ENCODE results near the gene TRAP1. TPM values are rescaled to one million over a fixed set of nuclear protein-coding genes. Genes with fewer than 3 reads are reported as not detected.

TRAP1 gene
- total and polyA plus RNA-seq, 9 donors: 56.3 to 102 (median 76.7) TPM

GRCh38 chr16:3625331-3625730, 92.0 kb downstream of the TRAP1 start:
- WGBS, 3 donors: 82 to 94% (median 84%) methylated on average over 5 of the region's 5 CpGs
- DNase-seq: peak in 1 of 5 donors; percentile 0
- Histone ChIP-seq H3K36me3 (no peaks in the 10 kb centered on the region), H3K4me3 (no peak overlapping the region), H3K27ac (no peak overlapping the region), H3K27me3 (no peaks in the 10 kb centered on the region), H3K9me3 (no peaks in the 10 kb centered on the region), H3K4me1 (ENCODE audit: insufficient read depth) (no peaks in the 10 kb centered on the region)
- intact Hi-C loops (cut with DNase I): no loop called here
- TF ChIP-seq POLR2A (IDR thresholded peaks at IDR 0.05) (no peak), CTCF (IDR thresholded peaks at IDR 0.05) (no peak), EP300 (IDR thresholded peaks at IDR 0.05) (no peak)

- TF ChIP-seq CTCF (IDR thresholded peaks at IDR 0.05) (no peak), EP300 (IDR thresholded peaks at IDR 0.05) (no peak), POLR2A (IDR thresholded peaks at IDR 0.05) (no peak)
- no peak for DNase-seq
- no peaks in the 10 kb centered on the region for H3K9me3 ChIP-seq
- no peaks in the 10 kb centered on the region for H3K27me3 ChIP-seq
- 92 to 95% (median 93%) methylated on average over 3 of the region's 3 CpGs for WGBS, 3 donors
- no peaks in the 10 kb centered on the region for H3K36me3 ChIP-seq
- no peak overlapping the region for H3K4me3 ChIP-seq
- intact Hi-C loops (cut with DNase I): no loop called here
- H3K4me1 ChIP-seq (ENCODE audit: insufficient read depth): no peaks in the 10 kb centered on the region
- H3K27ac ChIP-seq: no peak overlapping the region
These were observed 93.7 kb downstream of the TRAP1 start for GRCh38 chr16:3623642-3624041.

DNA sequence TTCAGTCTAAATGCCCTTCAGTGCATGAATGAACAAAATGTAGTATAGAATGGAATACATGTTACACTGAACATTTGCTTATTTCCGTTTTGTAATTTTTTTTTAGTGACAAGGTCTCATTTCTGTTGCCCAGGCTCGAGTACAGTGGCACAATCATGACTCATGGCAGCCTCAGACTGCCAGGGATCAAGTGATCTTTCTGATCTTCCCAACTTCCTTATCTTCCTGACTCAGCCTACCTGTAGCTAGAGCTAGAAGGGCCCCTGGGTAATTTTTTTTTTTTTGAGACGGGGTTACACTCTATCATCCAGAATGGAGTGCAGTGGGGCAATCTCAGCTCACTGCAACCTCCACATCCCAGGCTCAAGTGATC, 98.6 kb downstream of the TRAP1 start:
- Histone ChIP-seq H3K4me3 (no peak overlapping the region), H3K27ac (no peak overlapping the region), H3K4me1 (ENCODE audit: insufficient read depth) (no peaks in the 10 kb centered on the region), H3K9me3 (no peaks in the 10 kb centered on the region), H3K36me3 (no peaks in the 10 kb centered on the region), H3K27me3 (no peaks in the 10 kb centered on the region)
- 86 to 90% (median 87%) methylated on average over 3 of the region's 3 CpGs for WGBS, 3 donors
- no peak for DNase-seq
- TF ChIP-seq POLR2A (IDR thresholded peaks at IDR 0.05): no peak
- TF ChIP-seq CTCF (IDR thresholded peaks at IDR 0.05): no peak
- no peak for TF ChIP-seq EP300 (IDR thresholded peaks at IDR 0.05)
- intact Hi-C loops (cut with DNase I): no loop called here

DNA sequence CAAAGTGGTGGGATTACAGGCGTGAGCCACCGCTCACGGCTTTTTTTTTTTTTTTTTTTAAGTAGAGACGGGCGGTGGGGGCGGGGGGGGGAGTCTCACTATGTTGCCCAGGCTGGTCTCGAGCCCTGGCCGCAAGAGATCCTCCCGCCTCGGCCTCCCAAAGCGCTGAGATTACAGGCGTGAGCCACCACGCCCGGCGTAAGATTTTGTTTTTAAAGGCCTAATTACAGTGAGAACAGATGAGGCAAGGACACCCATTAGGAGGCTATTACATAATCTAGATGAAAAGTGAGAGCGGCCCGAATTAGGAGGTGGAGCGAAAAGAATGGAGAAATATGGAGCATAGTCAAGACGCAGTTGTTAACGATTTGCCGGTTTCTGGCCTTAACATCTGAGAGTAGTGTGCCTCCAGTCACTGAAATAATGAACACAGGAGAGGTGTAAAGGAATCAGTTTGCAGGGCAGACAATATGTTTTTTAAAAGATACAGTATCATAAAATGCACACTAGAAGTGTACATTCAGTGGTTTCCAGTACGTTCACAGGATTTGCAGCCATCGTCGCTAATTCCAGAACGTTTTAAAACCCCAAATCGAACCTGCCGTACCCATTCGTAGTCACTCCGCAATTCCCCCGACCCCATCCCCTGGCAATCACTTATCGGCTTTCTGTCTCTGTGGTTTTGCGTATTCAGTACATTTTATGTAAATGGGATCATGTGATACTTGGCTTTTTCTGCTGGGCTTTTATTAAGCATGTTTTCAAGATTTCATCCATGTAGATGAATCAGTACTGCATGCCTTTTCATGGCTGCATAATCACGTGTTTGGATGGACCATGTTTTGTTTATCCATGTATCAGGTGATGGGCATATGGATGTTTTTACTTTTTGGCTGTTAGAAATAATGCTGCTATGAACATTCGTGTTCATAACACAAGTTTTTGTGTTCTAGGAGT, 104.5 kb downstream of the TRAP1 start:
- intact Hi-C loops (cut with DNase I): no loop called here
- Histone ChIP-seq H3K27ac (no peak overlapping the region), H3K9me3 (no peaks in the 10 kb centered on the region), H3K27me3 (no peaks in the 10 kb centered on the region), H3K4me3 (peak overlapping the region; percentile 73), H3K36me3 (no peaks in the 10 kb centered on the region), H3K4me1 (ENCODE audit: insufficient read depth) (peaks cover 2% of the 10 kb centered on the region)
- WGBS, 3 donors: 73 to 82% (median 78%) methylated on average over 34 of the region's 34 CpGs
- TF ChIP-seq EP300 (IDR thresholded peaks at IDR 0.05): no peak
- no peak for TF ChIP-seq CTCF (IDR thresholded peaks at IDR 0.05)
- no peak for TF ChIP-seq POLR2A (IDR thresholded peaks at IDR 0.05)
- DNase-seq: peak in 1 of 5 donors; percentile 14

All from ovary (tissue), 9 donors.